GM21447 (cell line): ENCODE results near the gene CISTR.
"Not testable (repeated sequence)": the region's sequence is repeated elsewhere in the genome, so short reads cannot be mapped to it uniquely, and the experiment has no call there.

ENCODE experiments used
- ATAC-seq: cut with Tn5 transposase; IDR thresholded peaks from one replicate; pipeline ENCODE4 v1.9.1; 2021; ENCODE audit not compliant: unreplicated experiment

CISTR gene

GRCh38 chr12:53722450-53723041, 29.2 kb downstream of the CISTR start:
- ATAC-seq = no peak

- no peak for ATAC-seq
These were observed 30.8 kb downstream of the CISTR start for GRCh38 chr12:53720946-53721345.

- ATAC-seq = no peak
These were observed 32.1 kb downstream of the CISTR start for GRCh38 chr12:53719649-53720048.

DNA sequence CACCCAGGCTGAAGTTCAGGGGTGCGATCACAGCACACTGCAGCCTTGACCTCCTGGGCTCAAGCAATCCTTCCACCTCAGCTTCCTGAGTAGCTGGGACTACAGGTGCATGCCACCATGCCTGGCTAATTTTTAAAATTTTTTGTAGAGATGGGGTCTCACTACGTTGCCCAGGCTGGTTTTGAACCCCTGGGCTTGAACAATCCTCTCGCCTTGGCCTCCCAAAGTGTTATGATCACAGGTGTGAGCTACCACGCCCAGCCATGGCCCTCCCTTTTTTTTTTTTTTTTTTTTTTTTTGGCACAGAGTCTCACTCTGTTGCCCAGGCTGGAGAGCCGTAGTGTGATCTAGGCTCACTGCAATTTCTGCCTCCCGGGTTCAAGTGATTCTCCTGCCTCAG, 33.2 kb downstream of the CISTR start:
- not testable (repeated sequence) for ATAC-seq

GRCh38 chr12:53717319-53717718, 34.5 kb downstream of the CISTR start:
- no peak for ATAC-seq

DNA sequence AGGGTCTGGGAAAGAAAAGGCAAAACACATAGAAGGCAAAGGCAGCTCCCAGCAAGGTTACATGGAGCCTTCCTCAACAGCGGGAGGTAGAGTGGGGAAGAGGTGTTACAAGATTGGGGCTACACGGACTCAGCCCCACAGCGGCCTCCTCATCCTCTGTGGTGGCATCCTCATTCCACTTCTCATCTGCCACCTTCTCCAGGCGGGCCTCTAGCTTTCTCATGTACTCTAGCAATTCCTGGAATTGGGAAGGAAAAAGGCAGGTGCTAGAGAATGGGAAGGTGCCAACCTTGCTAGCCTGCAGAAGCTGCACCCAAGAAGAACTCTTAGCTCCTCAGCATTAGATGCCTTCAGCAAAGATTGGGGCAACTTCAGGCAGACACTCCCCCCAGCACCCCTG, 37.8 kb downstream of the CISTR start:
- no peak for ATAC-seq

- no peak for ATAC-seq
These were observed 38.3 kb downstream of the CISTR start for GRCh38 chr12:53713516-53713915.

GRCh38 chr12:53712059-53712643, 39.6 kb downstream of the CISTR start:
- ATAC-seq = no peak

- no peak for ATAC-seq
These were observed 41.7 kb downstream of the CISTR start for GRCh38 chr12:53710091-53710490.

GRCh38 chr12:53709671-53710070, 42.1 kb downstream of the CISTR start:
- no peak for ATAC-seq

DNA sequence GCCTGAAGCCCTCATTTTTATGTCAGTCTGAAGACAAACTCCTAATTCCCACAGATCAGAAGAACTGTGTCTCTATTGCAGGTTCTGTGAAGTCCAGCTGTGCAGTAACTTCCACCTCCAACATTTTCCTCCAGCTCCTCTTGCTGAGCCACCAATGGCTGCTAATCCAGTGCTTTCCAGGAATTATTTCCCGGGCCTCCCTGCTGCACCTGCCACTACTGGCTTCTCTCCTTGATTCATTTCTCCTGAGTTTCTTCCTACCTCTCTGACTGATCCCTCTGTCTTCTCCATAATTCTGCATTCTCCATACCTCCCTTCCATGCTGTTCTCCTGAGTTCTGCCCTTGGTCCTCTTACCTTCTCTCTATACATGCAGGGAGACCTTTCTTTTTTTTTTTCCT, 45.7 kb downstream of the CISTR start:
- no peak for ATAC-seq

DNA sequence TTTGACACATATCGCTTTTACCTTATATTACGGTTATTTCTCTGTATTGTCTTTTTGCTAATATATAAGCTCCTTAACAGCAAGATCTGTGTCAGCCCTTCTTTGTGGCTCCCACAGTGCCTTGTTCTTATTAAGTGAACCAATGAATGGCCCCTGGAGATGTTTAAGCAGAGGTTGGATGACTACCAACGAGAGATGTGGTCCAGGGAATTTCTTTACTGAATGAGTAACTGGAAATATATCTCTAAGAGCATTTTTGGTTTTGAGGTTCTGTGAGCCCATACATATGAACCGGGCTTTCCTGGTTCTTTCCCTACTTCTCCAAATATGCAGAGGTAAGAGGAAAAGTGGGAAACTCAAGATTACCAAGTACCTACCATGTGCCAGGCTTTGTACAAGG, 48.0 kb downstream of the CISTR start:
- ATAC-seq = no peak

GRCh38 chr12:53701518-53702264, 50.1 kb downstream of the CISTR start:
- ATAC-seq = no peak

GRCh38 chr12:53700567-53700966, 51.2 kb downstream of the CISTR start:
- ATAC-seq = no peak

GRCh38 chr12:53699678-53700025, 52.1 kb downstream of the CISTR start:
- no peak for ATAC-seq

DNA sequence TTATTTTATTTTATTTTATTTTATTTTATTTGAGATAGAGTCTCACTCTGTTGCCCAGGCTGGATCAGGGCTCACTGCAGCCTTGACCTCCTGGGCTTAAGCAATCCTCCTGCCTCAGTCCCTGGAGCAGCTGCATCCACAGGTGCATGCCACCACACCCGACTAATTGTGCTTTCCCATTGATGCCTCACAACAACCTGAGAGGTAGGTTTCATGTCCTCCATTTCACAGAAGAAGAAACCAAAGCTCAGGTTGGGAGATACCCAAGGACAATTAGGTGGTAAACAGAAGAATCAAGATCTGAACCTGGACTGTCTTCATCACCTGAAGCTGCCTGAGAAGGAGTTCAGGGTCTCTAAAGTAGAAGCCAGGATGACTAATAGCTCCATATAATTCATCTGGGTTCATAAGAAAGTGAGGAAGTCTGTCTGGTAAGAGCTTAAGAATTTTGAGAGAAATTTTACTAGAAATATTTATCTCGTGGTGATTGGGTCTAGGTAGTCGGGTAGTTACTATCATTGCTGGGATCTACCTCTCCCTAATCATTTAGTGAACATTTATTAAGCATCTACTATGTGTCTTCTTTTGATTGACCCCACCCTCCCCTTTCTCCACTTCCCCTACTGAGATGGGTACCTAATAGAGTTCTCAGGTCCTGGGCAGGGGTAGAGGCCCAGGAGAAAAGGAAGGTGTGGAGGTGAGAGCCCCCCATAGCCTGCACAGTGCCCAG, 52.7 kb downstream of the CISTR start:
- no peak for ATAC-seq

- ATAC-seq = no peak
These were observed 55.0 kb downstream of the CISTR start for GRCh38 chr12:53696655-53697331.
